GM23338 (cell line): Measurements from ENCODE around the gene RESP18. TPM values are rescaled to one million over a fixed set of nuclear protein-coding genes. Genes with fewer than 3 reads are reported as not detected.

Experiments used
- ATAC-seq: fragments of 200-7000 bp; cut with Tn5 transposase; 3 replicates; pipeline ENCODE4 v1.9.1; 2020
- DNase-seq: peaks from one replicate; pipeline ENCODE4 v3.0.0-alpha.2; 2015; ENCODE audit warnings: low spot score
- H2AFZ ChIP-seq: fragments of 200-600 bp; sonication (generic); 2 replicates; pipeline ENCODE4 v1.8.0; 2016; ENCODE audit warnings: antibody characterized with exemption, mild to moderate bottlenecking, moderate library complexity
- H3F3A ChIP-seq: fragments of 200-600 bp; sonication (generic); replicated peaks from 2 replicates; pipeline ENCODE4 v1.8.0; 2017; ENCODE audit warnings: antibody characterized with exemption, mixed run types, low read depth
- H3K27ac ChIP-seq: fragments of 200-600 bp; sonication (generic); 2 replicates; pipeline ENCODE4 v1.6.1; 2016; ENCODE audit warnings: low read depth
- H3K27me3 ChIP-seq: fragments of 200-600 bp; sonication (generic); 2 replicates; pipeline ENCODE4 v1.8.0; 2016; ENCODE audit warnings: mild to moderate bottlenecking, mixed run types, moderate library complexity; ENCODE audit not compliant: insufficient read depth
- H3K36me3 ChIP-seq: fragments of 200-600 bp; sonication (generic); 2 replicates; pipeline ENCODE4 v1.8.0; 2016; ENCODE audit warnings: mild to moderate bottlenecking; ENCODE audit not compliant: insufficient read depth
- H3K4me1 ChIP-seq: fragments of 200-600 bp; sonication (generic); 2 replicates; pipeline ENCODE4 v1.8.0; 2016; ENCODE audit warnings: mild to moderate bottlenecking, moderate library complexity; ENCODE audit not compliant: insufficient read depth
- H3K4me2 ChIP-seq: fragments of 200-600 bp; sonication (generic); 2 replicates; pipeline ENCODE4 v1.7.1; 2017; ENCODE audit warnings: mixed run types
- H3K4me3 ChIP-seq: fragments of 200-600 bp; sonication (generic); 2 replicates; pipeline ENCODE4 v1.6.1; 2016; ENCODE audit warnings: mixed run types
- H3K79me2 ChIP-seq: fragments of 200-600 bp; sonication (generic); replicated peaks from 2 replicates; pipeline ENCODE4 v1.8.0; 2017; ENCODE audit warnings: mild to moderate bottlenecking; ENCODE audit not compliant: insufficient read depth
- H3K9me2 ChIP-seq: fragments of 200-600 bp; sonication (generic); 2 replicates; pipeline ENCODE4 v1.8.0; 2017; ENCODE audit not compliant: insufficient read depth
- H4K20me1 ChIP-seq: fragments of 200-600 bp; sonication (generic); replicated peaks from 2 replicates; pipeline ENCODE4 v1.8.0; 2017; ENCODE audit warnings: mild to moderate bottlenecking; ENCODE audit not compliant: insufficient read depth
- H3K27ac Mint-ChIP-seq: 2 replicates; pipeline ENCODE4 v1.8.0; 2020; ENCODE audit warnings: inconsistent platforms, mild to moderate bottlenecking, moderate library complexity, mixed read lengths
- H3K27me3 Mint-ChIP-seq: 3 replicates; pipeline ENCODE4 v1.8.0; 2022; ENCODE audit warnings: low read depth, mild to moderate bottlenecking, moderate library complexity, mixed read lengths, inconsistent platforms; ENCODE audit not compliant: insufficient read depth, poor library complexity
- H3K36me3 Mint-ChIP-seq: 3 replicates; pipeline ENCODE4 v1.8.0; 2021; ENCODE audit warnings: low read depth, mild to moderate bottlenecking, inconsistent platforms, moderate library complexity, mixed read lengths
- H3K4me1 Mint-ChIP-seq: 3 replicates; pipeline ENCODE4 v1.8.0; 2020; ENCODE audit warnings: mild to moderate bottlenecking, inconsistent platforms, mixed read lengths
- H3K4me3 Mint-ChIP-seq: 3 replicates; pipeline ENCODE4 v1.8.0; 2021; ENCODE audit warnings: moderate library complexity, mild to moderate bottlenecking, inconsistent platforms, mixed read lengths
- H3K9me3 Mint-ChIP-seq: 3 replicates; pipeline ENCODE4 v1.8.0; 2020; ENCODE audit warnings: moderate library complexity, mild to moderate bottlenecking, inconsistent platforms, mixed read lengths
- CREB1 ChIP-seq: fragments of 250-450 bp; sonication (Bioruptor Pico); IDR thresholded peaks from 2 replicates; pipeline ENCODE4 v1.5.0; 2020; ENCODE audit warnings: low read depth, mild to moderate bottlenecking, moderate library complexity
- ETS1 ChIP-seq: IDR thresholded peaks from 2 replicates; pipeline ENCODE4 v1.6.1; 2016; ENCODE audit warnings: antibody characterized with exemption
- EZH2 ChIP-seq: fragments of 200-600 bp; sonication (generic); IDR thresholded peaks from one replicate; pipeline ENCODE4 v1.8.0; 2017; ENCODE audit warnings: antibody characterized with exemption, mild to moderate bottlenecking, low read depth; ENCODE audit not compliant: unreplicated experiment
- EZH2phosphoT487 ChIP-seq: fragments of 200-600 bp; sonication (generic); IDR thresholded peaks from one replicate; pipeline ENCODE4 v1.8.1; 2018; ENCODE audit warnings: antibody characterized with exemption; ENCODE audit not compliant: unreplicated experiment
- JUNB ChIP-seq: IDR thresholded peaks from one replicate; pipeline ENCODE4 v1.6.1; 2016; ENCODE audit warnings: antibody characterized with exemption; ENCODE audit not compliant: unreplicated experiment
- NANOG ChIP-seq: IDR thresholded peaks from 2 replicates; pipeline ENCODE4 v1.6.1; 2016; ENCODE audit warnings: antibody characterized with exemption, borderline replicate concordance
- POLR2AphosphoS5 ChIP-seq: IDR thresholded peaks from 2 replicates; pipeline ENCODE4 v1.6.1; 2016; ENCODE audit warnings: antibody characterized with exemption, low read depth
- STAT1 ChIP-seq: IDR thresholded peaks from one replicate; pipeline ENCODE4 v1.6.1; 2016; ENCODE audit warnings: antibody characterized with exemption; ENCODE audit not compliant: unreplicated experiment
- ZNF114 ChIP-seq: fragments of 250-450 bp; sonication (Bioruptor Pico); IDR thresholded peaks from 2 replicates; pipeline ENCODE4 v1.5.0; 2020; ENCODE audit warnings: mild to moderate bottlenecking, moderate library complexity
- ZNF331 ChIP-seq: fragments of 250-450 bp; sonication (Bioruptor Pico); IDR thresholded peaks from 2 replicates; pipeline ENCODE4 v1.5.0; 2020; ENCODE audit warnings: low read depth, mild to moderate bottlenecking, moderate library complexity
- polyA plus RNA-seq: library from polyadenylated mRNA; unstranded; fragments of >200 nt; fragmentation: Nextera tagmentation; extraction: Ambion mirVana; gene quantifications from 2 replicates; pipeline ENCODE4 v1.2.1, GENCODE V29; 2016
- total RNA-seq: library from RNA; depleted of rRNA; stranded (reverse); fragments of >200 nt; shearing (Covaris generic); gene quantifications from 2 replicates; pipeline ENCODE4 v1.2.3, GENCODE V29; 2014
- TF ChIP-seq, protein P1 (sequence below): fragments of 250-450 bp; sonication (Bioruptor Pico); IDR thresholded peaks from 2 replicates; pipeline ENCODE4 v1.5.0; 2020; ENCODE audit warnings: mild to moderate bottlenecking, moderate library complexity
- TF ChIP-seq, protein P2 (sequence below): IDR thresholded peaks from one replicate; pipeline ENCODE4 v1.6.1; 2018; ENCODE audit warnings: antibody characterized with exemption; ENCODE audit not compliant: unreplicated experiment

The RESP18 gene
- total and polyA plus RNA-seq, 2 experiments from 2014 or later: not detected

DNA sequence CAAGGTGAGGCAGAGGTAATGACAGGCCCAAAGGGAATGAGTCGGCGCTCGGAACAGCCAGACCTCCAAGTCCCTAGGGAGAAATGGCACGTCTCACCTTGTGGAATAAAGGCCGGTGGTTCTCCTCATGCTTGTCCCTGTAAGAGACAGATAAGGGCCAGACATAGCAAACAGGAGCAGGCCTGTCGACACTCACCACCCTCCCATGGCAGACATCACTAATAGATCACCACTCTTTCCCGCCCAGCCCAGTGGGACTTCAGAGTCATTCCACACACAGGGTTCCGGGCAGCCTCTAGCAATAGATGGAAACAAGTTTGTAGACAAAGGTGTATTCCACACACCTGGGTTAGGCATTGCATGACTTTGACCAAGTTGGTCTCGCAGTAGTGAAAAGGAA lies 48.9 kb upstream of the RESP18 start (continued):
- TF ChIP-seq ETS1: no peak
- TF ChIP-seq STAT1: no peak
- no peak for TF ChIP-seq ZNF331
- TF ChIP-seq ZNF114 (CRISPR knock-in tag): no peak

- Histone ChIP-seq H3K27me3 (no peaks in the 10 kb centered on the region), H4K20me1 (no peaks in the 10 kb centered on the region), H3K4me1 (no peaks in the 10 kb centered on the region), H2AFZ (no peak overlapping the region), H3K27ac (no peak overlapping the region), H3K4me3 (no peak overlapping the region), H3F3A (no peaks in the 10 kb centered on the region), H3K36me3 (0 out of 2 replicates have a peak, but pooled peaks cover 4% of the 10 kb centered on the region), H3K4me2 (no peak overlapping the region), H3K9me2 (no peaks in the 10 kb centered on the region), H3K79me2 (no peaks in the 10 kb centered on the region)
- Mint-ChIP-seq H3K27ac (no peak overlapping the region), H3K4me3 (no peak overlapping the region), H3K4me1 (peaks cover 2% of the 10 kb centered on the region; the same call in 2 of the 3 replicates), H3K9me3 (no peaks in the 10 kb centered on the region), H3K27me3 (peaks cover 2% of the 10 kb centered on the region), H3K36me3 (peaks cover 41% of the 10 kb centered on the region)
- DNase-seq (no peak), ATAC-seq (no peak)
- TF ChIP-seq ZNF114 (CRISPR knock-in tag) (no peak), CREB1 (CRISPR knock-in tag) (no peak), EZH2phosphoT487 (no peak), EZH2 (no peak), POLR2AphosphoS5 (no peak), ETS1 (no peak), JUNB (no peak), STAT1 (no peak), NANOG (no peak)
- TF ChIP-seq, protein P1, sequence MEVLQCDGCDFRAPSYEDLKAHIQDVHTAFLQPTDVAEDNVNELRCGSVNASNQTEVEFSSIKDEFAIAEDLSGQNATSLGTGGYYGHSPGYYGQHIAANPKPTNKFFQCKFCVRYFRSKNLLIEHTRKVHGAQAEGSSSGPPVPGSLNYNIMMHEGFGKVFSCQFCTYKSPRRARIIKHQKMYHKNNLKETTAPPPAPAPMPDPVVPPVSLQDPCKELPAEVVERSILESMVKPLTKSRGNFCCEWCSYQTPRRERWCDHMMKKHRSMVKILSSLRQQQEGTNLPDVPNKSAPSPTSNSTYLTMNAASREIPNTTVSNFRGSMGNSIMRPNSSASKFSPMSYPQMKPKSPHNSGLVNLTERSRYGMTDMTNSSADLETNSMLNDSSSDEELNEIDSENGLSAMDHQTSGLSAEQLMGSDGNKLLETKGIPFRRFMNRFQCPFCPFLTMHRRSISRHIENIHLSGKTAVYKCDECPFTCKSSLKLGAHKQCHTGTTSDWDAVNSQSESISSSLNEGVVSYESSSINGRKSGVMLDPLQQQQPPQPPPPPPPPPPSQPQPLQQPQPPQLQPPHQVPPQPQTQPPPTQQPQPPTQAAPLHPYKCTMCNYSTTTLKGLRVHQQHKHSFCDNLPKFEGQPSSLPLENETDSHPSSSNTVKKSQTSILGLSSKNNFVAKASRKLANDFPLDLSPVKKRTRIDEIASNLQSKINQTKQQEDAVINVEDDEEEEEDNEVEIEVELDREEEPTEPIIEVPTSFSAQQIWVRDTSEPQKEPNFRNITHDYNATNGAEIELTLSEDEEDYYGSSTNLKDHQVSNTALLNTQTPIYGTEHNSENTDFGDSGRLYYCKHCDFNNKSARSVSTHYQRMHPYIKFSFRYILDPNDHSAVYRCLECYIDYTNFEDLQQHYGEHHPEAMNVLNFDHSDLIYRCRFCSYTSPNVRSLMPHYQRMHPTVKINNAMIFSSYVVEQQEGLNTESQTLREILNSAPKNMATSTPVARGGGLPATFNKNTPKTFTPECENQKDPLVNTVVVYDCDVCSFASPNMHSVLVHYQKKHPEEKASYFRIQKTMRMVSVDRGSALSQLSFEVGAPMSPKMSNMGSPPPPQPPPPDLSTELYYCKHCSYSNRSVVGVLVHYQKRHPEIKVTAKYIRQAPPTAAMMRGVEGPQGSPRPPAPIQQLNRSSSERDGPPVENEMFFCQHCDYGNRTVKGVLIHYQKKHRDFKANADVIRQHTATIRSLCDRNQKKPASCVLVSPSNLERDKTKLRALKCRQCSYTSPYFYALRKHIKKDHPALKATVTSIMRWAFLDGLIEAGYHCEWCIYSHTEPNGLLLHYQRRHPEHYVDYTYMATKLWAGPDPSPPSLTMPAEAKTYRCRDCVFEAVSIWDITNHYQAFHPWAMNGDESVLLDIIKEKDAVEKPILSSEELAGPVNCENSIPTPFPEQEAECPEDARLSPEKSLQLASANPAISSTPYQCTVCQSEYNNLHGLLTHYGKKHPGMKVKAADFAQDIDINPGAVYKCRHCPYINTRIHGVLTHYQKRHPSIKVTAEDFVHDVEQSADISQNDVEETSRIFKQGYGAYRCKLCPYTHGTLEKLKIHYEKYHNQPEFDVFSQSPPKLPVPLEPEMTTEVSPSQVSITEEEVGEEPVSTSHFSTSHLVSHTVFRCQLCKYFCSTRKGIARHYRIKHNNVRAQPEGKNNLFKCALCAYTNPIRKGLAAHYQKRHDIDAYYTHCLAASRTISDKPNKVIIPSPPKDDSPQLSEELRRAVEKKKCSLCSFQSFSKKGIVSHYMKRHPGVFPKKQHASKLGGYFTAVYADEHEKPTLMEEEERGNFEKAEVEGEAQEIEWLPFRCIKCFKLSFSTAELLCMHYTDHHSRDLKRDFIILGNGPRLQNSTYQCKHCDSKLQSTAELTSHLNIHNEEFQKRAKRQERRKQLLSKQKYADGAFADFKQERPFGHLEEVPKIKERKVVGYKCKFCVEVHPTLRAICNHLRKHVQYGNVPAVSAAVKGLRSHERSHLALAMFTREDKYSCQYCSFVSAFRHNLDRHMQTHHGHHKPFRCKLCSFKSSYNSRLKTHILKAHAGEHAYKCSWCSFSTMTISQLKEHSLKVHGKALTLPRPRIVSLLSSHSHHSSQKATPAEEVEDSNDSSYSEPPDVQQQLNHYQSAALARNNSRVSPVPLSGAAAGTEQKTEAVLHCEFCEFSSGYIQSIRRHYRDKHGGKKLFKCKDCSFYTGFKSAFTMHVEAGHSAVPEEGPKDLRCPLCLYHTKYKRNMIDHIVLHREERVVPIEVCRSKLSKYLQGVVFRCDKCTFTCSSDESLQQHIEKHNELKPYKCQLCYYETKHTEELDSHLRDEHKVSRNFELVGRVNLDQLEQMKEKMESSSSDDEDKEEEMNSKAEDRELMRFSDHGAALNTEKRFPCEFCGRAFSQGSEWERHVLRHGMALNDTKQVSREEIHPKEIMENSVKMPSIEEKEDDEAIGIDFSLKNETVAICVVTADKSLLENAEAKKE (CRISPR knock-in tag): no peak
- TF ChIP-seq, protein P2, sequence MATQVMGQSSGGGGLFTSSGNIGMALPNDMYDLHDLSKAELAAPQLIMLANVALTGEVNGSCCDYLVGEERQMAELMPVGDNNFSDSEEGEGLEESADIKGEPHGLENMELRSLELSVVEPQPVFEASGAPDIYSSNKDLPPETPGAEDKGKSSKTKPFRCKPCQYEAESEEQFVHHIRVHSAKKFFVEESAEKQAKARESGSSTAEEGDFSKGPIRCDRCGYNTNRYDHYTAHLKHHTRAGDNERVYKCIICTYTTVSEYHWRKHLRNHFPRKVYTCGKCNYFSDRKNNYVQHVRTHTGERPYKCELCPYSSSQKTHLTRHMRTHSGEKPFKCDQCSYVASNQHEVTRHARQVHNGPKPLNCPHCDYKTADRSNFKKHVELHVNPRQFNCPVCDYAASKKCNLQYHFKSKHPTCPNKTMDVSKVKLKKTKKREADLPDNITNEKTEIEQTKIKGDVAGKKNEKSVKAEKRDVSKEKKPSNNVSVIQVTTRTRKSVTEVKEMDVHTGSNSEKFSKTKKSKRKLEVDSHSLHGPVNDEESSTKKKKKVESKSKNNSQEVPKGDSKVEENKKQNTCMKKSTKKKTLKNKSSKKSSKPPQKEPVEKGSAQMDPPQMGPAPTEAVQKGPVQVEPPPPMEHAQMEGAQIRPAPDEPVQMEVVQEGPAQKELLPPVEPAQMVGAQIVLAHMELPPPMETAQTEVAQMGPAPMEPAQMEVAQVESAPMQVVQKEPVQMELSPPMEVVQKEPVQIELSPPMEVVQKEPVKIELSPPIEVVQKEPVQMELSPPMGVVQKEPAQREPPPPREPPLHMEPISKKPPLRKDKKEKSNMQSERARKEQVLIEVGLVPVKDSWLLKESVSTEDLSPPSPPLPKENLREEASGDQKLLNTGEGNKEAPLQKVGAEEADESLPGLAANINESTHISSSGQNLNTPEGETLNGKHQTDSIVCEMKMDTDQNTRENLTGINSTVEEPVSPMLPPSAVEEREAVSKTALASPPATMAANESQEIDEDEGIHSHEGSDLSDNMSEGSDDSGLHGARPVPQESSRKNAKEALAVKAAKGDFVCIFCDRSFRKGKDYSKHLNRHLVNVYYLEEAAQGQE: no peak
Observed at GRCh38 chr2:219380926-219381325, 48.4 kb upstream of the RESP18 start.
